ENCODE results near the gene HSPG2. TPM values are rescaled to one million over a fixed set of nuclear protein-coding genes. Genes with fewer than 3 reads are reported as not detected.

The HSPG2 gene
- total and polyA plus RNA-seq, 9 of the 15 experiments (the other 6 are each of a cell fraction or from before 2014, with no cell fraction given) = 0.14 to 160 (median 15.7) TPM

DNA sequence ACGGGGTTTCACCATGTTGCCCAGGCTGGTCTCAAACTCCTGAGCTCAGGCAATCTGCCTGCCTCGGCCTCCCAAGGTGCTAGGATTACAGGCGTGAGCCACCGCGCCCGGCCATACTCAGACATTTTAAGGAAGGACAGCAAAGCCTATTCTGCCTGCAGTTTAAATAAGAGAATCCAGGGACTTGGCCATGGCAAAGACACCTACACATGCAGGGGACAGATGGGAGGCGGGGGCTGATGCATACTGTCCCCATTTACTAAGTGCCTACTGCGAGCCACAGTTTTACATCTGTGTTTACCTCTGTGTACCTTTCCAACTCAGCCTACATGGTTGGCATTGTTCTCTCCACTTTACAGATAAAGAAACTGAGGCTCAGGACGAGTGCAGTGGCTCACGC, 99.6 kb downstream of the HSPG2 start:
- H3K9me3 ChIP-seq (replicated peaks; ENCODE audit: control insufficient read depth, insufficient read depth, low read depth, low read length) = peaks cover 9% of the 10 kb centered on the region
- no peaks in the 10 kb centered on the region for H3K27me3 ChIP-seq (ENCODE audit: control insufficient read depth in 2 of 2, insufficient read depth in 2 of 2, low read length in 2 of 2)
- H3K36me3 ChIP-seq (ENCODE audit: control insufficient read depth, insufficient read depth, low read length) = peaks cover 91% of the 10 kb centered on the region; the same call in 2 of the 3 replicates
- H3K79me2 ChIP-seq (ENCODE audit: control insufficient read depth, insufficient read depth, low read length) = no peaks in the 10 kb centered on the region
- H2AFZ ChIP-seq (ENCODE audit: low read depth, low read length) = no peak overlapping the region
- DNase-seq (ENCODE audit: extremely low read depth in 1 of 4, low spot score in 3 of 4) (no peak), ATAC-seq (no peak), FAIRE-seq (no peak)
- H3K4me1 ChIP-seq (replicated peaks in 1 of 2; ENCODE audit: control insufficient read depth in 2 of 2, insufficient read depth in 2 of 2, low read length in 2 of 2) = peaks cover 0 to 10% of the 10 kb centered on the region in 2 experiments; a peak in 1 of 5 replicates
- H3K9me1 ChIP-seq (ENCODE audit: control insufficient read depth, insufficient read depth, low read length) = peaks cover 2% of the 10 kb centered on the region
- H4K20me1 ChIP-seq (replicated peaks; ENCODE audit: control insufficient read depth, insufficient read depth, low read length) = no peaks in the 10 kb centered on the region; the same call in 1 of the 2 replicates
- no peak overlapping the region for H3K9ac ChIP-seq (ENCODE audit: insufficient read depth in 1 of 2, low read depth in 2 of 2, low read length in 2 of 2)
- H3K27ac ChIP-seq (ENCODE audit: extremely low read depth, low read depth, low read length) = no peak overlapping the region
- no TSS peak for BruUV-seq (replicated peaks)
- intact Hi-C loops (cut with micrococcal nuclease) (no loop called here), in situ Hi-C loops (cut with MboI) (no loop called here)
- 92% methylated on average over 10 of the region's 10 CpGs for WGBS (ENCODE audit: insufficient coverage, low coverage, missing lambda C conversion rate)
- H3K4me3 ChIP-seq = no peak overlapping the region
- CTCF ChIA-PET (ENCODE audit: low intra/inter-chr PET ratio) = no interaction called here
- no peak overlapping the region for H3K4me2 ChIP-seq (ENCODE audit: insufficient read depth, low read length)
- POLR2A ChIA-PET = interaction anchor here (0.6 kb wide), 1 partner anchor 82 kb away, joined by 3 read pairs; no protein-coding TSS in a partner anchor
- TF ChIP-seq NCOR1 (IDR thresholded peaks at IDR 0.05) (no peak), BCL6 (CRISPR knock-in tag; IDR thresholded peaks at IDR 0.05) (no peak), PCBP2 (IDR thresholded peaks at IDR 0.05; ENCODE audit: low read depth, low read length, poor library complexity, severe bottlenecking) (no peak), KHSRP (IDR thresholded peaks at IDR 0.05) (no peak), ZBTB12 (CRISPR knock-in tag; IDR thresholded peaks at IDR 0.05) (no peak), ZNF644 (tag; IDR thresholded peaks at IDR 0.05; ENCODE audit: low read depth) (no peak), SRF (CRISPR knock-in tag; IDR thresholded peaks at IDR 0.05) (no peak), SAP30 (IDR thresholded peaks at IDR 0.05; ENCODE audit: borderline replicate concordance, insufficient read depth, low read depth, low read length, poor library complexity, severe bottlenecking) (no peak), RREB1 (CRISPR knock-in tag; IDR thresholded peaks at IDR 0.05) (no peak), ZNF668 (CRISPR knock-in tag; IDR thresholded peaks at IDR 0.05) (no peak), CBX5 (IDR thresholded peaks at IDR 0.05; ENCODE audit: borderline replicate concordance, low read depth) (no peak), NCOA1 (IDR thresholded peaks at IDR 0.05; ENCODE audit: low read depth) (no peak), RAD51 (IDR thresholded peaks at IDR 0.05; ENCODE audit: borderline replicate concordance, low read depth) (no peak)
- TF ChIP-seq, protein P1, sequence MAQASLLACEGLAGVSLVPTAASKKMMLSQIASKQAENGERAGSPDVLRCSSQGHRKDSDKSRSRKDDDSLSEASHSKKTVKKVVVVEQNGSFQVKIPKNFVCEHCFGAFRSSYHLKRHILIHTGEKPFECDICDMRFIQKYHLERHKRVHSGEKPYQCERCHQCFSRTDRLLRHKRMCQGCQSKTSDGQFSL (CRISPR knock-in tag; IDR thresholded peaks at IDR 0.05) = no peak
- TF ChIP-seq, protein P1 (tag; IDR thresholded peaks at IDR 0.05) = no peak
- TF ChIP-seq, protein P2, sequence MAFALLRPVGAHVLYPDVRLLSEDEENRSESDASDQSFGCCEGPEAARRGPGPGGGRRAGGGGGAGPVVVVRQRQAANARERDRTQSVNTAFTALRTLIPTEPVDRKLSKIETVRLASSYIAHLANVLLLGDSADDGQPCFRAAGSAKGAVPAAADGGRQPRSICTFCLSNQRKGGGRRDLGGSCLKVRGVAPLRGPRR (CRISPR knock-in tag; IDR thresholded peaks at IDR 0.05) = no peak
